Measurements from ENCODE around the gene DELE1. TPM values are rescaled to one million over a fixed set of nuclear protein-coding genes. Genes with fewer than 3 reads are reported as not detected.

The DELE1 gene
- total and polyA plus RNA-seq, 2 donors (not counting 3 experiments of a cell fraction or from before 2014, with no cell fraction given) = 105 to 121 TPM

GRCh38 chr5:141915881-141916336 lies 7.8 kb upstream of the DELE1 start:
- Histone ChIP-seq H3K27me3 (ENCODE audit: control insufficient read depth in 2 of 2, insufficient read depth in 2 of 2, low read length in 2 of 2) (peaks cover 9 to 14% of the 10 kb centered on the region in 2 experiments), H3K27ac (ENCODE audit: insufficient read depth, low read depth, low read length) (no peak overlapping the region), H2AFZ (ENCODE audit: low read depth, low read length) (no peak overlapping the region), H3K9ac (replicated peaks; ENCODE audit: extremely low read depth, insufficient read depth, low read length) (no peak overlapping the region), H3K36me3 (ENCODE audit: control insufficient read depth in 2 of 2, extremely low read depth in 1 of 2, insufficient read depth in 2 of 2, low read length in 2 of 2) (no peaks in the 10 kb centered on the region), H3K9me3 (replicated peaks; ENCODE audit: control insufficient read depth, insufficient read depth, low read length) (no peaks in the 10 kb centered on the region), H4K20me1 (replicated peaks; ENCODE audit: control insufficient read depth, extremely low read depth, insufficient read depth, low read length) (no peaks in the 10 kb centered on the region), H3K4me1 (ENCODE audit: control insufficient read depth, extremely low read depth, insufficient read depth, low read length) (peaks cover 3% of the 10 kb centered on the region), H3K79me2 (ENCODE audit: control insufficient read depth, insufficient read depth, low read length) (no peaks in the 10 kb centered on the region), H3K9me1 (replicated peaks; ENCODE audit: control insufficient read depth, extremely low read depth, insufficient read depth, low read length) (no peaks in the 10 kb centered on the region), H3K4me2 (ENCODE audit: insufficient read depth, low read length) (no peak overlapping the region), H3K4me3 (replicated peaks in 1 of 3; ENCODE audit: insufficient read depth in 1 of 3, low read depth in 1 of 3, low read length in 3 of 3) (no peak overlapping the region)
- FAIRE-seq = no peak
- ChIA-PET POLR2A (no interaction called here), CTCF (interaction anchor here (0.7 to 5.1 kb wide), 7 partner anchors 16 to 223 kb away, joined by 3 to 36 read pairs (median 5); partner anchors contain the start of gene RNF14)
- BruUV-seq (replicated peaks) = no TSS peak
- TF ChIP-seq FOS (IDR thresholded peaks at IDR 0.05; ENCODE audit: borderline replicate concordance, insufficient read depth, low read length) = no peak
- no peak for TF ChIP-seq POLR2A (IDR thresholded peaks at IDR 0.05; ENCODE audit: low read depth, low read length)
- TF ChIP-seq EZH2 (IDR thresholded peaks at IDR 0.05; ENCODE audit: borderline replicate concordance, low read depth, low read length, severe bottlenecking) = no peak
- no peak for TF ChIP-seq CTCF (IDR thresholded peaks at IDR 0.05; ENCODE audit: extremely low read depth in 1 of 2, insufficient read depth in 1 of 2, low read depth in 1 of 2, low read length in 2 of 2)
- no peak for TF ChIP-seq POLR2AphosphoS5 (IDR thresholded peaks at IDR 0.05; ENCODE audit: insufficient read depth, low read depth, low read length)
- no peak for TF ChIP-seq JUN (IDR thresholded peaks at IDR 0.05; ENCODE audit: borderline replicate concordance, insufficient read depth, insufficient read length, low read depth)
- no peak for TF ChIP-seq MYC (IDR thresholded peaks at IDR 0.05; ENCODE audit: low read depth, low read length)
- TF ChIP-seq GATA2 (IDR thresholded peaks at IDR 0.05; ENCODE audit: insufficient read depth, insufficient read length, low read depth, low read length) = no peak
- TF ChIP-seq MAX (IDR thresholded peaks at IDR 0.05; ENCODE audit: insufficient read depth, insufficient read length) = no peak
- intact Hi-C loops (cut with micrococcal nuclease) = no loop called here
- dilution Hi-C loops (cut with MboI; ENCODE audit: extremely low pct_ligation_motif_present, low sequenced_read_pairs) = no loop called here
- no peak for DNase-seq (ENCODE audit: low read depth, low spot score)

Data from endothelial cell of umbilical vein (primary cell).